NCI-H1092 (cell line): Measurements from ENCODE around the gene FAM53C.
"Not testable (repeated sequence)": the region's sequence is repeated elsewhere in the genome, so short reads cannot be mapped to it uniquely, and the experiment has no call there.

Source experiments
- DNase-seq: peaks from one replicate; lab custom pipeline; 2025; lab: John Stamatoyannopoulos, UW

The FAM53C gene

GRCh38 chr5:138337685-138338410 is at the start of gene FAM53C:
TSS of gene FAM53C (plus strand) at chr5:138338266. CDS start at chr5:138341336, 3,070 bp downstream.
- peak; percentile 81 for DNase-seq

GRCh38 chr5:138289296-138289695 is 48.8 kb upstream of the FAM53C start:
- DNase-seq, result no peak

- DNase-seq, result no peak
Observed at GRCh38 chr5:138303372-138303771, 34.7 kb upstream of the FAM53C start.

GRCh38 chr5:138305797-138306196 is 32.3 kb upstream of the FAM53C start:
- no peak for DNase-seq

GRCh38 chr5:138315751-138316278 is 22.3 kb upstream of the FAM53C start:
- DNase-seq, result no peak

GRCh38 chr5:138316355-138316754 is 21.7 kb upstream of the FAM53C start:
- no peak for DNase-seq

- DNase-seq, result not testable (repeated sequence)
Observed at GRCh38 chr5:138318211-138318610, 19.9 kb upstream of the FAM53C start.

- no peak for DNase-seq
Observed at GRCh38 chr5:138330813-138331448, 7.1 kb upstream of the FAM53C start.

- DNase-seq, result peak; percentile 95
Observed at GRCh38 chr5:138331449-138332368, 6.4 kb upstream of the FAM53C start, which contains the start of gene CDC25C. TSS of gene CDC25C (minus strand) at chr5:138331804. CDS start at chr5:138331180, 624 bp downstream.

GRCh38 chr5:138334867-138335447 is 3.1 kb upstream of the FAM53C start:
- DNase-seq, result no peak

- no peak for DNase-seq
Observed at GRCh38 chr5:138336952-138337684, 948 bp upstream of the FAM53C start.

GRCh38 chr5:138338411-138339090 is 485 bp downstream of the FAM53C start:
- no peak for DNase-seq

GRCh38 chr5:138339091-138339456 is 1.0 kb downstream of the FAM53C start:
- DNase-seq, result no peak

- no peak for DNase-seq
Observed at GRCh38 chr5:138339464-138339863, 1.4 kb downstream of the FAM53C start.

- DNase-seq, result no peak
Observed at GRCh38 chr5:138340008-138340407, 1.9 kb downstream of the FAM53C start.

GRCh38 chr5:138344887-138345622 is 7.0 kb downstream of the FAM53C start:
- DNase-seq, result no peak

- no peak for DNase-seq
Observed at GRCh38 chr5:138346889-138347288, 8.8 kb downstream of the FAM53C start.

- DNase-seq, result no peak
Observed at GRCh38 chr5:138349852-138350562, 11.9 kb downstream of the FAM53C start.

- DNase-seq, result no peak
Observed at GRCh38 chr5:138350563-138350890, 12.5 kb downstream of the FAM53C start.
